ENCODE results near the gene OLFML1. TPM values are rescaled to one million over a fixed set of nuclear protein-coding genes. Genes with fewer than 3 reads are reported as not detected.
A peak's percentile ranks its signal among the peaks of the same experiment; 100 is the strongest.

Gene OLFML1
- total and polyA plus RNA-seq, 10 donors, result 2.6 to 23.8 (median 9.2) TPM

DNA sequence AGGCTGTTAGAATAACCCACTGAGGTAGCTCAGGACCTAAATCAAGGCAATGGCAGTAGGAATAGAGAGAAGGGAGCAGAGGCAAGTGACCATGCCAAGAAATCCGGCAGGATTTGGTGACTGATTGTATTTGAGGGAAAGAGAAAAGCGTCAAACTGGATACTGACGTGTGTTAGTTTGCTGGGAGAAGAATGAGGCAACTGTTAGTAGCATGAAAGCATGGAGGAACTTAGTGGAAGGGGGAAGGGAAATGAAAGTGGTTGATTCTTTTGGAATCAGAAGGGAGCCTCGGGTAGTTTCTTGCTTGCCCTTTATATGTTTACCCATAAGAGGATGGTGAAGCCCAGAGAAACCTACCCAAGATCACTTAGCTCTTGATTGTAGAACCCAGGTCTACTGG lies 36.8 kb downstream of the OLFML1 start:
- no peak for DNase-seq
- no peak overlapping the region for H3K4me3 ChIP-seq
- H3K36me3 ChIP-seq, result no peaks in the 10 kb centered on the region
- TF ChIP-seq POLR2AphosphoS5 (IDR thresholded peaks at IDR 0.05), result no peak
- intact Hi-C loops (cut with DNase I; ENCODE audit: low total_unique reads), result no loop called here
- peaks cover 0 to 68% (median 52%) of the 10 kb centered on the region in 6 donors for H3K4me1 ChIP-seq
- peaks cover 0 to 4% (median 0%) of the 10 kb centered on the region in 7 donors for H3K27me3 ChIP-seq (replicated peaks in 1 of 7)
- WGBS, 5 donors, result 57 to 79% (median 61%) methylated on average over 4 of the region's 4 CpGs
- peak overlapping the region in 6 of 8 donors; percentile 35 to 85 (median 74) for H3K27ac ChIP-seq
- H3K9me3 ChIP-seq, result no peaks in the 10 kb centered on the region

DNA sequence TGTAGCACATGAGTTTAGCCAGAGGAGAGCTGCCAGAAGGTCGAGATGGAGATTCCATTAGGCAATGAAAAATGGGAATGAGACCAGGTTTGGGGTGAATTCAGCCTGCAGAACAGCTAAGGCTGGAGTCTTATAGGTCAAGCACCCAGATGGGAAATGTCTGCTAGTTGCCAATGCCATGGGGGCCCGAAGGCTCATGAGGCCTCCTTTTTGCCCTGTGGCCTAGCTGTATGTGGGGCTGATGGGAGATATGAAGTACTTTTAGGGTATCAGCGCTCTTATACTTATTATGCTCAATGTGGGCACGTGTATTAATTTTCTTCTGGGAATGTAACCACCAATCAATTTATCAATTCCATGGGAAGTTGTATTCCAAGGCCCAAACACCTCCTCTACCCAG lies 37.2 kb downstream of the OLFML1 start:
- H3K4me1 ChIP-seq, result peaks cover 0 to 72% (median 54%) of the 10 kb centered on the region in 6 donors
- 86 to 94% (median 89%) methylated on average over 4 of the region's 4 CpGs for WGBS, 5 donors
- TF ChIP-seq, protein P1, sequence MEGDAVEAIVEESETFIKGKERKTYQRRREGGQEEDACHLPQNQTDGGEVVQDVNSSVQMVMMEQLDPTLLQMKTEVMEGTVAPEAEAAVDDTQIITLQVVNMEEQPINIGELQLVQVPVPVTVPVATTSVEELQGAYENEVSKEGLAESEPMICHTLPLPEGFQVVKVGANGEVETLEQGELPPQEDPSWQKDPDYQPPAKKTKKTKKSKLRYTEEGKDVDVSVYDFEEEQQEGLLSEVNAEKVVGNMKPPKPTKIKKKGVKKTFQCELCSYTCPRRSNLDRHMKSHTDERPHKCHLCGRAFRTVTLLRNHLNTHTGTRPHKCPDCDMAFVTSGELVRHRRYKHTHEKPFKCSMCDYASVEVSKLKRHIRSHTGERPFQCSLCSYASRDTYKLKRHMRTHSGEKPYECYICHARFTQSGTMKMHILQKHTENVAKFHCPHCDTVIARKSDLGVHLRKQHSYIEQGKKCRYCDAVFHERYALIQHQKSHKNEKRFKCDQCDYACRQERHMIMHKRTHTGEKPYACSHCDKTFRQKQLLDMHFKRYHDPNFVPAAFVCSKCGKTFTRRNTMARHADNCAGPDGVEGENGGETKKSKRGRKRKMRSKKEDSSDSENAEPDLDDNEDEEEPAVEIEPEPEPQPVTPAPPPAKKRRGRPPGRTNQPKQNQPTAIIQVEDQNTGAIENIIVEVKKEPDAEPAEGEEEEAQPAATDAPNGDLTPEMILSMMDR (IDR thresholded peaks at IDR 0.05 in 8 of 11, conservative IDR thresholded peaks at IDR 0.05 in 3 of 11), result no peak
- TF ChIP-seq POLR2A (IDR thresholded peaks at IDR 0.05) (no peak), POLR2AphosphoS5 (IDR thresholded peaks at IDR 0.05) (no peak)
- intact Hi-C loops (cut with DNase I; ENCODE audit: low total_unique reads), result no loop called here
- peak overlapping the region in 5 of 8 donors; percentile 67 to 85 (median 75) for H3K27ac ChIP-seq
- H3K9me3 ChIP-seq, result no peaks in the 10 kb centered on the region
- no peak for DNase-seq
- peaks cover 0 to 4% (median 0%) of the 10 kb centered on the region in 7 donors for H3K27me3 ChIP-seq (replicated peaks in 1 of 7)
- no peaks in the 10 kb centered on the region for H3K36me3 ChIP-seq
- no peak overlapping the region for H3K4me3 ChIP-seq

DNA sequence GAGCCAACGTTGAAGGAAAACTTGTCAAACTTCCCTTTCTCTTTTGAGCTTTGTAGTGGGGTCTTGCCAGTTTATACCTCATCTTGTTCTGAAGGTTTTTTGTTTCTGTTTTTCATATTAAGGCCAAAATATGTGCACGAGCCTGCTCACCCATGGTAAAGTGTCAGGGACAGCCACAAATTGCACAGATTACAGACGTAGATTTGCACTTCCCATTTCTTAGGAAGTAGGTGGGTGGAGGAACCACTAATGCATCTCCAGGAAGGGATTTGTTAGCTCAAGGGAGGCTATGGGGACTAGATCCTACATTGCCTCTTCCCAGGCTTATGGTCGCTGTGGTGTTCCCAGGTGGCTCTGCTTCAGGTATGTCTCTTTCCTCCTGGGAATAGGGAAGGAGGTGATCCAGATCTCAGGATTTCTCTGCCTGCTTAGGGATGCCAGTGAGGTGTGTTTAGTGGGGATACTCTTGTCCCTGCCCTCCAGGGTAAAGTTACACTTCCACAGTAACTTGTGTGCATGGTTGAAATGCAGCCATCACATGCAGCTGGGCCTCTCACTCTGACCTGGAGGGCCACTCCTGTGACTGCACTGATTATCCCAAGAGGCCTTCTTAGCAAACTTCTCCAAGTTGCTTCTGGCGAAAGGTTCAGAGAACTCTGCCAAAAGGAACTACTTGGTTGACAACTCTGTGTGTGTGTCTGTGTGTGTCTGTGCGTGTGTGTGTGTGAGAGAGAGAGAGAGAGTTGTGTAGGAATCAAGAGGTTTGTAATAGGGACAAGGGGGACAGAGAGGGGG lies 38.3 kb downstream of the OLFML1 start:
- DNase-seq, result no peak
- peak overlapping the region in 2 of 8 donors; percentile 3 to 85 for H3K27ac ChIP-seq
- intact Hi-C loops (cut with DNase I; ENCODE audit: low total_unique reads), result no loop called here

DNA sequence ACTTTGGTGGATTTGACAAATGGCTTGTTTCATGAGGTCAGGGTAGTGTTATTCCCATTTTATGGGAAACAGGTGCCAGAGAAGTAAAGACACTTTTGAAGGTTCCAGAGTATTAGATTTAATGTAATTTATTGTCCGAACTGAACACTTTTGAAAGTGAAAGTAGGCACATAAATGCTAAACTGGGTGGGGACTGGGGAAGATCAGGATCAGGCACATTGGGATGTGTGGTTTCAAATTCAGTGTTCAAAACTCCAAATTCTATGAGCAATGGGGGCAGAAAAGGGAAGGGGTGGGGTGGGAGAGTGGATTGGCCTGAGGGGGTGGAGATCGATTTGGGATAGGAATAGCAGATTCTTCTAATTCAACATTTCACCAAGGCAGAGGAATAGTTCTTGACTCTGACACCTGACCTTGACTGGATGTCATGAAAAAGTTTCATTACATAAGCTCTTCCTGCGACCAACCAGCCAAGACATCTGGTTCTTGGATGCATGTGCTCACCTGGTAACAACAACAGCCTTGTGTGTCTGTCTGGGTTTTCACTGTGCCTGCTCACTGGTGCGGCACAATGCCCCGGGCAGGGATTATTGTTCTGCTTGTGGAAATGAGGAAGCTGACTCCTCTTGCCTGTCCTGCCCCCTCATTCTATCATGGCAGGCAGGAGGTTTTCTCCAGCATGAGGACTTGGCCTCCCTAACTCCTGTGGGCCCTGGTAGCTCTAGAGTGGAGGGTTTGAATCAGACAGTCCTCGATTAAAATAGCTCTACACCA lies 39.3 kb downstream of the OLFML1 start:
- H3K27ac ChIP-seq, result peak overlapping the region in 3 of 8 donors; percentile 3 to 9 (median 5)
- no peak for DNase-seq
- no peak overlapping the region for H3K4me3 ChIP-seq
- 73 to 77% (median 75%) methylated on average over 6 of the region's 6 CpGs for WGBS, 5 donors
- peaks cover 0 to 20% (median 0%) of the 10 kb centered on the region in 7 donors for H3K27me3 ChIP-seq (replicated peaks in 1 of 7)
- TF ChIP-seq, protein P1 (IDR thresholded peaks at IDR 0.05 in 8 of 11, conservative IDR thresholded peaks at IDR 0.05 in 3 of 11), result no peak
- no peaks in the 10 kb centered on the region for H3K36me3 ChIP-seq
- H3K4me1 ChIP-seq, result peaks cover 0 to 77% (median 58%) of the 10 kb centered on the region in 6 donors
- H3K9me3 ChIP-seq, result no peaks in the 10 kb centered on the region
- intact Hi-C loops (cut with DNase I; ENCODE audit: low total_unique reads), result no loop called here

More for the DNA sequence above, 38.3 kb downstream of the OLFML1 start:
- WGBS, 5 donors, result 57 to 75% (median 66%) methylated on average over 6 of the region's 6 CpGs
- TF ChIP-seq, protein P1 (IDR thresholded peaks at IDR 0.05 in 8 of 11, conservative IDR thresholded peaks at IDR 0.05 in 3 of 11), result no peak
- TF ChIP-seq POLR2A (IDR thresholded peaks at IDR 0.05), result no peak
- TF ChIP-seq POLR2AphosphoS5 (IDR thresholded peaks at IDR 0.05), result no peak
- no peaks in the 10 kb centered on the region for H3K36me3 ChIP-seq
- no peaks in the 10 kb centered on the region for H3K9me3 ChIP-seq
- no peak overlapping the region for H3K4me3 ChIP-seq
- peaks cover 0 to 82% (median 59%) of the 10 kb centered on the region in 6 donors for H3K4me1 ChIP-seq
- H3K27me3 ChIP-seq (replicated peaks in 1 of 7), result peaks cover 0 to 12% (median 0%) of the 10 kb centered on the region in 7 donors
